ENCODE measurements around the gene KRT5.
A peak's percentile ranks its signal among the peaks of the same experiment; 100 is the strongest.

DNA sequence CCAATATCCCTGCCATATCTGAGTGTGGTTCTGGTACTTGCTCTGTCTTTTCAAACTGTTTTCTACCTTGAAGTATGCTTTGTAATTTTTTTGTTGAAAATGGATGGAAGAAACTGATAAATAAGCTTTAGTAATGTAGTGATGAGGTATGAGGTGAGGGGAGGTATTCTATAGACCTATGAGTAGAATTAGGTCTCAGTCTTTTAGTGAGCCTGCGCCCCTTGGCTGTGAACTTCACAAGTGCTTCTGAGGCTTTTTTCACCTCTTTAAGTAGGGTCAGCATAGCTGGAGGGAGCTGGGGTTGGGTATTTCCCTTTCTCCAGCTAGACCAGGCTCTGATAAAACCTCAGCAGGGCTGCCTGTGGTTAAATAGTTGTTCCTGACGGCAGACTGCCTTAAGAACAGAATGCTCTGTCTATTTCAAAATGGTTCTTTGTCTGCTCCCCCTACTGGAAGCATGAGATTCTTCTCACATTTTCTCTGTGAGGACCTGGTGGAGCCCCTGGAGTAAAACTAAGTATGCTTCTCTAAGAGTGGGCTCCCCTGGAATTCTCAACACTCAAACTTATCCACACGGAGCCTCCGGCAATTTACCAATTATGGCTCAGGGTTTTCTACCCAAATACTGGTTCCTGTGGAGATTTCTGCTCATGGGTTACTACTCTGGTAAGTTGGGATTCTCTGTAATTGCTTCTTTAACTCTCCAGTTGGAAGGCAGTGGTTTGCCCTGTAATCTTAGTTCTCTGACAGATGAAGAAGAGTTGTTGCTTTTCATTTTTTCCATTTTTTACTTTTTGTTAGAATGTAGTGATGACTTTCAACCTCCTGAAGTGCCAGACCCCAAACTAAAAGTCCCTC is 13.1 kb downstream of the KRT5 start:
- TF ChIP-seq POLR2AphosphoS5 (IDR thresholded peaks at IDR 0.05; ENCODE audit: low read depth) (no peak), CTCF (conservative IDR thresholded peaks at IDR 0.05; ENCODE audit: low read depth in 2 of 2) (peak; percentile 56 to 62), EZH2phosphoT487 (IDR thresholded peaks at IDR 0.05; ENCODE audit: unreplicated experiment) (no peak), STAT1 (IDR thresholded peaks at IDR 0.05; ENCODE audit: unreplicated experiment) (no peak)
- TF ChIP-seq, protein P1, sequence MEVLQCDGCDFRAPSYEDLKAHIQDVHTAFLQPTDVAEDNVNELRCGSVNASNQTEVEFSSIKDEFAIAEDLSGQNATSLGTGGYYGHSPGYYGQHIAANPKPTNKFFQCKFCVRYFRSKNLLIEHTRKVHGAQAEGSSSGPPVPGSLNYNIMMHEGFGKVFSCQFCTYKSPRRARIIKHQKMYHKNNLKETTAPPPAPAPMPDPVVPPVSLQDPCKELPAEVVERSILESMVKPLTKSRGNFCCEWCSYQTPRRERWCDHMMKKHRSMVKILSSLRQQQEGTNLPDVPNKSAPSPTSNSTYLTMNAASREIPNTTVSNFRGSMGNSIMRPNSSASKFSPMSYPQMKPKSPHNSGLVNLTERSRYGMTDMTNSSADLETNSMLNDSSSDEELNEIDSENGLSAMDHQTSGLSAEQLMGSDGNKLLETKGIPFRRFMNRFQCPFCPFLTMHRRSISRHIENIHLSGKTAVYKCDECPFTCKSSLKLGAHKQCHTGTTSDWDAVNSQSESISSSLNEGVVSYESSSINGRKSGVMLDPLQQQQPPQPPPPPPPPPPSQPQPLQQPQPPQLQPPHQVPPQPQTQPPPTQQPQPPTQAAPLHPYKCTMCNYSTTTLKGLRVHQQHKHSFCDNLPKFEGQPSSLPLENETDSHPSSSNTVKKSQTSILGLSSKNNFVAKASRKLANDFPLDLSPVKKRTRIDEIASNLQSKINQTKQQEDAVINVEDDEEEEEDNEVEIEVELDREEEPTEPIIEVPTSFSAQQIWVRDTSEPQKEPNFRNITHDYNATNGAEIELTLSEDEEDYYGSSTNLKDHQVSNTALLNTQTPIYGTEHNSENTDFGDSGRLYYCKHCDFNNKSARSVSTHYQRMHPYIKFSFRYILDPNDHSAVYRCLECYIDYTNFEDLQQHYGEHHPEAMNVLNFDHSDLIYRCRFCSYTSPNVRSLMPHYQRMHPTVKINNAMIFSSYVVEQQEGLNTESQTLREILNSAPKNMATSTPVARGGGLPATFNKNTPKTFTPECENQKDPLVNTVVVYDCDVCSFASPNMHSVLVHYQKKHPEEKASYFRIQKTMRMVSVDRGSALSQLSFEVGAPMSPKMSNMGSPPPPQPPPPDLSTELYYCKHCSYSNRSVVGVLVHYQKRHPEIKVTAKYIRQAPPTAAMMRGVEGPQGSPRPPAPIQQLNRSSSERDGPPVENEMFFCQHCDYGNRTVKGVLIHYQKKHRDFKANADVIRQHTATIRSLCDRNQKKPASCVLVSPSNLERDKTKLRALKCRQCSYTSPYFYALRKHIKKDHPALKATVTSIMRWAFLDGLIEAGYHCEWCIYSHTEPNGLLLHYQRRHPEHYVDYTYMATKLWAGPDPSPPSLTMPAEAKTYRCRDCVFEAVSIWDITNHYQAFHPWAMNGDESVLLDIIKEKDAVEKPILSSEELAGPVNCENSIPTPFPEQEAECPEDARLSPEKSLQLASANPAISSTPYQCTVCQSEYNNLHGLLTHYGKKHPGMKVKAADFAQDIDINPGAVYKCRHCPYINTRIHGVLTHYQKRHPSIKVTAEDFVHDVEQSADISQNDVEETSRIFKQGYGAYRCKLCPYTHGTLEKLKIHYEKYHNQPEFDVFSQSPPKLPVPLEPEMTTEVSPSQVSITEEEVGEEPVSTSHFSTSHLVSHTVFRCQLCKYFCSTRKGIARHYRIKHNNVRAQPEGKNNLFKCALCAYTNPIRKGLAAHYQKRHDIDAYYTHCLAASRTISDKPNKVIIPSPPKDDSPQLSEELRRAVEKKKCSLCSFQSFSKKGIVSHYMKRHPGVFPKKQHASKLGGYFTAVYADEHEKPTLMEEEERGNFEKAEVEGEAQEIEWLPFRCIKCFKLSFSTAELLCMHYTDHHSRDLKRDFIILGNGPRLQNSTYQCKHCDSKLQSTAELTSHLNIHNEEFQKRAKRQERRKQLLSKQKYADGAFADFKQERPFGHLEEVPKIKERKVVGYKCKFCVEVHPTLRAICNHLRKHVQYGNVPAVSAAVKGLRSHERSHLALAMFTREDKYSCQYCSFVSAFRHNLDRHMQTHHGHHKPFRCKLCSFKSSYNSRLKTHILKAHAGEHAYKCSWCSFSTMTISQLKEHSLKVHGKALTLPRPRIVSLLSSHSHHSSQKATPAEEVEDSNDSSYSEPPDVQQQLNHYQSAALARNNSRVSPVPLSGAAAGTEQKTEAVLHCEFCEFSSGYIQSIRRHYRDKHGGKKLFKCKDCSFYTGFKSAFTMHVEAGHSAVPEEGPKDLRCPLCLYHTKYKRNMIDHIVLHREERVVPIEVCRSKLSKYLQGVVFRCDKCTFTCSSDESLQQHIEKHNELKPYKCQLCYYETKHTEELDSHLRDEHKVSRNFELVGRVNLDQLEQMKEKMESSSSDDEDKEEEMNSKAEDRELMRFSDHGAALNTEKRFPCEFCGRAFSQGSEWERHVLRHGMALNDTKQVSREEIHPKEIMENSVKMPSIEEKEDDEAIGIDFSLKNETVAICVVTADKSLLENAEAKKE (CRISPR knock-in tag; IDR thresholded peaks at IDR 0.05), result no peak
